H1 (cell line): ENCODE measurements around the gene GNG14. TPM values are rescaled to one million over a fixed set of nuclear protein-coding genes. Genes with fewer than 3 reads are reported as not detected.
A peak's percentile ranks its signal among the peaks of the same experiment; 100 is the strongest.

Experiments
- CTCF ChIA-PET: fragments of 300-600 bp; sonication (Branson Sonifier 250); formaldehyde crosslinking; loops from one replicate; lab custom pipeline; 2021; ENCODE audit not compliant: partially characterized antibody; lab: Charles Lee
- POLR2A ChIA-PET: fragments of 300-600 bp; sonication (Branson Sonifier 250); formaldehyde crosslinking; loops from one replicate; lab custom pipeline; 2021; ENCODE audit warnings: inconsistent platforms; ENCODE audit not compliant: partially characterized antibody; lab: Charles Lee
- DNase-seq, 2 experiments: peaks; one replicate each; pipeline versions ENCODE4 v3.0.0 to v3.0.0-alpha.2; 2010 to 2022; ENCODE audit warnings: low spot score in 2 of 2, low read depth in 1 of 2, mixed read lengths in 1 of 2
- FAIRE-seq: peaks from 2 replicates; lab custom pipeline; 2011; peaks lifted over from hg19 to GRCh38; lab: Jason Lieb, UNC
- H2AFZ ChIP-seq: 2 replicates; pipeline ENCODE4 v1.8.1; 2012; ENCODE audit warnings: low read length, inconsistent platforms
- H2AK5ac ChIP-seq: 2 replicates; pipeline ENCODE4 v1.6.1; 2013; ENCODE audit warnings: low read depth, low read length
- H2BK120ac ChIP-seq: replicated peaks from 2 replicates; pipeline ENCODE3; 2013; ENCODE audit warnings: low read depth, low read length, inconsistent platforms
- H2BK12ac ChIP-seq: 2 replicates; pipeline ENCODE4 v1.6.1; 2013; ENCODE audit warnings: low read depth, low read length
- H2BK15ac ChIP-seq: 2 replicates; pipeline ENCODE4 v1.6.1; 2013; ENCODE audit warnings: low read length
- H2BK20ac ChIP-seq: 2 replicates; pipeline ENCODE4 v1.6.1; 2013; ENCODE audit warnings: low read length
- H2BK5ac ChIP-seq: 2 replicates; pipeline ENCODE4 v1.6.1; 2013; ENCODE audit warnings: low read depth, low read length
- H3K14ac ChIP-seq: 2 replicates; pipeline ENCODE4 v1.6.1; 2013; ENCODE audit warnings: inconsistent platforms; ENCODE audit not compliant: insufficient read length
- H3K18ac ChIP-seq: 2 replicates; pipeline ENCODE4 v1.6.1; 2013; ENCODE audit warnings: low read length; ENCODE audit errors: extremely low read depth
- H3K23ac ChIP-seq: 2 replicates; pipeline ENCODE4 v1.6.1; 2013; ENCODE audit warnings: inconsistent platforms; ENCODE audit not compliant: insufficient read length
- H3K23me2 ChIP-seq: 2 replicates; pipeline ENCODE4 v1.6.1; 2013; ENCODE audit warnings: low read depth, low read length
- H3K27ac ChIP-seq: 2 replicates; pipeline ENCODE4 v1.6.1; 2011; ENCODE audit warnings: low read depth, low read length, inconsistent platforms
- H3K27me3 ChIP-seq, 4 experiments: replicated peaks in 1 of 4; 1 replicate in 1 of 4; 2 replicates in 3 of 4; pipeline versions ENCODE4 v1.6.1 to v1.8.1; 2011 to 2013; ENCODE audit warnings: low read length in 3 of 4, mild to moderate bottlenecking in 3 of 4, inconsistent platforms in 2 of 4, mixed read lengths in 2 of 4, moderate library complexity in 1 of 4; ENCODE audit not compliant: control insufficient read depth in 3 of 4, insufficient read depth in 3 of 4; ENCODE audit errors: extremely low read depth in 1 of 4
- H3K36me3 ChIP-seq, 4 experiments: 2 replicates each; pipeline versions ENCODE4 v1.6.1 to v1.8.1; 2011 to 2013; ENCODE audit warnings: mild to moderate bottlenecking in 4 of 4, low read length in 3 of 4, moderate library complexity in 2 of 4, control low read depth in 1 of 4, inconsistent platforms in 1 of 4; ENCODE audit not compliant: insufficient read depth in 4 of 4, control insufficient read depth in 2 of 4
- H3K4ac ChIP-seq: replicated peaks from 2 replicates; pipeline ENCODE3; 2013; ENCODE audit warnings: low read length, low read depth, mixed read lengths, inconsistent platforms; ENCODE audit not compliant: insufficient read length
- H3K4me1 ChIP-seq, 4 experiments: replicated peaks in 1 of 4; 1 replicate in 1 of 4; 2 replicates in 3 of 4; pipeline versions ENCODE4 v1.6.1 to v1.8.1; 2011 to 2013; ENCODE audit warnings: low read length in 3 of 4, inconsistent platforms in 2 of 4, mixed read lengths in 1 of 4; ENCODE audit not compliant: insufficient read depth in 4 of 4, control insufficient read depth in 3 of 4
- H3K4me2 ChIP-seq, 2 experiments: 2 replicates each; pipeline versions ENCODE4 v1.6.1 to v1.8.1; 2011 to 2013; ENCODE audit warnings: low read depth in 2 of 2, low read length in 2 of 2, control low read depth in 1 of 2, inconsistent platforms in 1 of 2, mild to moderate bottlenecking in 1 of 2; ENCODE audit not compliant: insufficient read depth in 1 of 2
- H3K4me3 ChIP-seq, 4 experiments: fragments of 200-600, 300-600 bp in 1 of 4; sonication (generic), shearing (Covaris generic), sonication (Bioruptor Twin) in 1 of 4; 2 replicates each; pipeline versions ENCODE4 v1.5.1 to v1.8.1; 2011 to 2016; ENCODE audit warnings: low read length in 4 of 4, low read depth in 3 of 4, control low read depth in 2 of 4, inconsistent platforms in 2 of 4, mild to moderate bottlenecking in 2 of 4, mixed read lengths in 1 of 4, moderate library complexity in 1 of 4; ENCODE audit not compliant: insufficient read depth in 2 of 4; ENCODE audit errors: extremely low read depth in 1 of 4
- H3K56ac ChIP-seq: replicated peaks from 2 replicates; pipeline ENCODE3; 2013; ENCODE audit warnings: low read depth, mild to moderate bottlenecking, mixed read lengths, low read length, inconsistent platforms; ENCODE audit not compliant: insufficient read length
- H3K79me1 ChIP-seq: 2 replicates; pipeline ENCODE4 v1.6.1; 2013; ENCODE audit warnings: low read depth, low read length, control low read depth
- H3K79me2 ChIP-seq, 2 experiments: 2 replicates each; pipeline versions ENCODE4 v1.6.1 to v1.8.1; 2012 to 2013; ENCODE audit warnings: low read length in 2 of 2, mild to moderate bottlenecking in 2 of 2, inconsistent platforms in 1 of 2; ENCODE audit not compliant: insufficient read depth in 2 of 2, control insufficient read depth in 1 of 2
- H3K9ac ChIP-seq, 4 experiments: replicated peaks in 1 of 4; 1 replicate in 1 of 4; 2 replicates in 3 of 4; pipeline versions ENCODE4 v1.6.1 to v1.8.1; 2011 to 2013; ENCODE audit warnings: low read depth in 3 of 4, low read length in 3 of 4, control low read depth in 2 of 4, mild to moderate bottlenecking in 2 of 4, moderate library complexity in 2 of 4, inconsistent platforms in 1 of 4; ENCODE audit errors: extremely low read depth in 1 of 4
- H3K9me3 ChIP-seq, 2 experiments: 2 replicates each; pipeline versions ENCODE4 v1.6.1 to v1.8.1; 2012 to 2013; ENCODE audit warnings: mild to moderate bottlenecking in 2 of 2, moderate library complexity in 2 of 2, control low read depth in 1 of 2, inconsistent platforms in 1 of 2, low read depth in 1 of 2, low read length in 1 of 2, mixed read lengths in 1 of 2; ENCODE audit not compliant: insufficient read depth in 2 of 2
- H4K20me1 ChIP-seq, 2 experiments: replicated peaks in 1 of 2; 2 replicates each; pipeline versions ENCODE3 to v1.8.1; 2011 to 2013; ENCODE audit warnings: inconsistent platforms in 2 of 2, low read length in 2 of 2, mild to moderate bottlenecking in 1 of 2; ENCODE audit not compliant: insufficient read depth in 2 of 2, control insufficient read depth in 1 of 2
- H4K5ac ChIP-seq: 2 replicates; pipeline ENCODE4 v1.6.1; 2013; ENCODE audit warnings: low read length, low read depth, mixed read lengths, inconsistent platforms; ENCODE audit not compliant: insufficient read length
- H4K8ac ChIP-seq: 2 replicates; pipeline ENCODE4 v1.8.0; 2013; ENCODE audit warnings: mild to moderate bottlenecking, moderate library complexity, low read length, inconsistent platforms; ENCODE audit not compliant: insufficient read depth; ENCODE audit errors: extremely low read depth
- H4K91ac ChIP-seq: replicated peaks from 2 replicates; pipeline ENCODE3; 2013; ENCODE audit warnings: low read length, mixed read lengths, inconsistent platforms; ENCODE audit not compliant: insufficient read length
- CTCF ChIP-seq, 3 experiments: IDR thresholded peaks; 1 replicate in 2 of 3; 2 replicates in 1 of 3; pipeline versions ENCODE4 v1.5.1 to v1.6.1; 2011; ENCODE audit warnings: low read length in 3 of 3, mild to moderate bottlenecking in 3 of 3, inconsistent platforms in 2 of 3, low read depth in 1 of 3, moderate library complexity in 1 of 3; ENCODE audit not compliant: insufficient read depth in 1 of 3; ENCODE audit errors: control extremely low read depth in 1 of 3
- RAD21 ChIP-seq, 2 experiments: IDR thresholded peaks in 1 of 2; conservative IDR thresholded peaks in 1 of 2; 2 replicates each; pipeline ENCODE4 v1.6.1; 2011; ENCODE audit warnings: low read depth in 2 of 2, low read length in 2 of 2, improper control_type of control experiment in 1 of 2, inconsistent platforms in 1 of 2, mild to moderate bottlenecking in 1 of 2, moderate library complexity in 1 of 2
- RBBP5 ChIP-seq: IDR thresholded peaks from 2 replicates; pipeline ENCODE4 v1.7.1; 2012; ENCODE audit warnings: low read depth, mild to moderate bottlenecking, inconsistent platforms, low read length, moderate library complexity, borderline replicate concordance
- WGBS, 2 experiments: shearing (Covaris generic) in 1 of 2; methylation state at CpG; one replicate each; pipeline versions ENCODE4 v1.1.6 to v1.1.7; 2013 to 2015; ENCODE audit warnings: low lambda C conversion rate in 2 of 2, mixed read lengths in 2 of 2, inconsistent platforms in 1 of 2, low coverage in 1 of 2, missing lambda C conversion rate in 1 of 2; ENCODE audit not compliant: insufficient replicate concordance in 2 of 2, insufficient coverage in 1 of 2, insufficient read length in 1 of 2; ENCODE audit errors: extremely low coverage in 1 of 2, missing lambda C conversion rate in 1 of 2; 5-methylcytosine and 5-hydroxymethylcytosine counted together
- polyA plus RNA-seq, 7 experiments: library from polyadenylated mRNA; depleted of rRNA in 3 of 7; stranded (reverse) in 5 of 7; unstranded in 2 of 7; fragments of >200 nt in 5 of 7; fragments of 200-250 nt in 2 of 7; gene quantifications; 1 replicate in 5 of 7; 2 replicates in 1 of 7; 4 replicates in 1 of 7; pipeline versions ENCODE4 v1.2.1 to v1.2.3, GENCODE V29; 2011 to 2013; ENCODE audit warnings: missing spikeins in 2 of 7, mixed read lengths in 2 of 7
- total RNA-seq: library from RNA; stranded (reverse); fragmentation: NEBNext Ultra II Directional; extraction: Animal tissue kit (Norgen Biotek cat#: 25700); gene quantifications from 2 replicates; pipeline ENCODE4 v1.2.1, GENCODE V29; 2021

Gene GNG14
- total and polyA plus RNA-seq, 2 of the 8 experiments (the other 6 are each of a cell fraction or from before 2014, with no cell fraction given) = not detected

- no peak overlapping the region for H2AFZ ChIP-seq
- no peak overlapping the region for H3K27ac ChIP-seq
- H3K79me1 ChIP-seq = no peaks in the 10 kb centered on the region
- H3K23me2 ChIP-seq = no peaks in the 10 kb centered on the region
- H3K14ac ChIP-seq = no peak overlapping the region
- DNase-seq = peak; percentile 80 to 86
- no peak overlapping the region for H2BK12ac ChIP-seq
- TF ChIP-seq RAD21 (IDR thresholded peaks at IDR 0.05 in 1 of 2, conservative IDR thresholded peaks at IDR 0.05 in 1 of 2; ENCODE audit: low read depth in 2 of 2, low read length in 2 of 2) = 0 out of 4 replicates have a peak, but pooled peaks of 1 of the 2 experiments have one; percentile 2
- TF ChIP-seq CTCF (IDR thresholded peaks at IDR 0.05; ENCODE audit: control extremely low read depth in 1 of 3, insufficient read depth in 1 of 3, low read depth in 1 of 3, low read length in 3 of 3) = peak in 1 of 3 experiments; percentile 20; a peak in 1 of 4 replicates
- TF ChIP-seq RBBP5 = no peak
- no peak overlapping the region; the same call in 1 of the 2 replicates for H4K8ac ChIP-seq
- peaks cover 0 to 4% (median 0%) of the 10 kb centered on the region in 4 experiments; a peak in 2 of 8 replicates for H3K36me3 ChIP-seq
- no peaks in the 10 kb centered on the region for H3K27me3 ChIP-seq
- H3K4me1 ChIP-seq = no peaks in the 10 kb centered on the region
- 80% methylated on average over 12 of the region's 31 CpGs; no CpG with 5 or more reads in 1 of the 2 experiments for WGBS, 2 experiments
- no peak overlapping the region for H2BK20ac ChIP-seq
- peak overlapping the region in 1 of 4 experiments; percentile 40; a peak in 2 of 8 replicates for H3K4me3 ChIP-seq
- no peak overlapping the region; a peak in 1 of 7 replicates for H3K9ac ChIP-seq
- H3K4ac ChIP-seq = no peak overlapping the region
- H2BK120ac ChIP-seq = no peak overlapping the region
- ChIA-PET POLR2A (interaction anchor here (0.6 to 2.5 kb wide), 8 partner anchors 8 to 208 kb away, joined by 3 to 9 read pairs (median 3); partner anchors contain the start of genes DHPS, ZNF490 and ZNF791), CTCF (interaction anchor here (0.7 to 1.2 kb wide), 6 partner anchors 9 to 325 kb away, joined by 3 to 5 read pairs (median 3); no protein-coding TSS in a partner anchor)
- H3K9me3 ChIP-seq = peaks cover 0 to 4% of the 10 kb centered on the region in 2 experiments; a peak in 1 of 4 replicates
- FAIRE-seq = no peak
- no peak overlapping the region for H3K4me2 ChIP-seq
- H2BK15ac ChIP-seq = no peak overlapping the region
- no peak overlapping the region for H3K56ac ChIP-seq
- no peaks in the 10 kb centered on the region for H4K20me1 ChIP-seq
- H2BK5ac ChIP-seq = no peak overlapping the region
- H3K18ac ChIP-seq = no peak overlapping the region; the same call in 1 of the 2 replicates
- no peak overlapping the region for H4K5ac ChIP-seq
- no peak overlapping the region for H4K91ac ChIP-seq
- no peak overlapping the region for H2AK5ac ChIP-seq
- no peak overlapping the region for H3K23ac ChIP-seq
- H3K79me2 ChIP-seq = no peaks in the 10 kb centered on the region
These were observed 40.2 kb upstream of the GNG14 start for GRCh38 chr19:12647490-12648071.
